HEK293 (cell line): ENCODE measurements around the gene MLH1.

Experiments
- CTCF ChIA-PET: fragments of 350-600 bp; formaldehyde crosslinking; extraction: SDS; loops from one replicate; lab custom pipeline; 2021; ENCODE audit warnings: antibody characterized with exemption; lab: Yijun Ruan, JAX
- POLR2A ChIA-PET: fragments of 300-600 bp; formaldehyde crosslinking; extraction: SDS; loops from one replicate; lab custom pipeline; 2020; ENCODE audit warnings: antibody characterized with exemption, inconsistent platforms; lab: Yijun Ruan, JAX
- H3K27ac ChIP-seq: fragments of 200-500 bp; sonication (Bioruptor generic); 2 replicates; pipeline ENCODE4 v1.5.1; 2014; ENCODE audit warnings: low read depth, low read length, control low read depth, inconsistent platforms; ENCODE audit errors: extremely low read depth
- H3K36me3 ChIP-seq, 2 experiments: fragments of 200-500 bp in 1 of 2; sonication (Bioruptor generic) in 1 of 2; 1 replicate in 1 of 2; 2 replicates in 1 of 2; pipeline ENCODE4 v1.5.1; 2014 to 2017; ENCODE audit warnings: inconsistent platforms in 2 of 2, low read length in 2 of 2; ENCODE audit not compliant: control insufficient read depth in 2 of 2, insufficient read depth in 1 of 2
- H3K4me1 ChIP-seq: fragments of 200-500 bp; sonication (Bioruptor generic); 2 replicates; pipeline ENCODE4 v1.5.1; 2014; ENCODE audit warnings: mild to moderate bottlenecking, low read length, inconsistent platforms; ENCODE audit not compliant: control insufficient read depth, insufficient read depth
- H3K4me3 ChIP-seq: 2 replicates; pipeline ENCODE4 v1.5.1; 2011; ENCODE audit warnings: low read depth, mild to moderate bottlenecking, control low read depth, low read length, moderate library complexity
- H3K9me3 ChIP-seq: fragments of 200-500 bp; sonication (Bioruptor generic); 2 replicates; pipeline ENCODE4 v1.5.1; 2014; ENCODE audit warnings: low read depth, low read length, inconsistent platforms; ENCODE audit not compliant: control insufficient read depth, insufficient read depth
- HOXA7 ChIP-seq: sonication (generic); formaldehyde crosslinking; IDR thresholded peaks from 2 replicates; pipeline ENCODE4 v1.8.1; 2022; ENCODE audit warnings: missing genetic modification reagents, borderline replicate concordance
- KLF10 ChIP-seq: fragments of 450-650 bp; IDR thresholded peaks from 2 replicates; pipeline ENCODE4 v1.5.1; 2018; ENCODE audit warnings: missing biosample characterization, mild to moderate bottlenecking, missing genetic modification characterization
- KLF7 ChIP-seq: fragments of 450-650 bp; formaldehyde crosslinking; IDR thresholded peaks from 2 replicates; pipeline ENCODE4 v1.5.1; 2016; ENCODE audit warnings: missing biosample characterization, missing genetic modification characterization, borderline replicate concordance
- WT1 ChIP-seq: fragments of 450-650 bp; formaldehyde crosslinking; IDR thresholded peaks from 2 replicates; pipeline ENCODE4 v1.5.1; 2016; ENCODE audit warnings: missing biosample characterization, missing genetic modification characterization
- ZNF114 ChIP-seq: fragments of 450-650 bp; formaldehyde crosslinking; IDR thresholded peaks from 2 replicates; pipeline ENCODE4 v1.5.0; 2017; ENCODE audit warnings: missing biosample characterization, missing genetic modification characterization
- ZNF202 ChIP-seq: fragments of 450-650 bp; formaldehyde crosslinking; IDR thresholded peaks from 2 replicates; pipeline ENCODE4 v1.5.1; 2016; ENCODE audit warnings: missing biosample characterization, missing genetic modification characterization, borderline replicate concordance
- ZNF221 ChIP-seq: fragments of 450-650 bp; formaldehyde crosslinking; IDR thresholded peaks from 2 replicates; pipeline ENCODE4 v1.5.1; 2017; ENCODE audit warnings: missing biosample characterization, missing genetic modification characterization, borderline replicate concordance
- ZNF366 ChIP-seq: fragments of 450-650 bp; formaldehyde crosslinking; conservative IDR thresholded peaks from 2 replicates; pipeline ENCODE4 v1.5.1; 2016; ENCODE audit warnings: missing biosample characterization, missing genetic modification characterization
- ZNF404 ChIP-seq: fragments of 450-650 bp; formaldehyde crosslinking; IDR thresholded peaks from 2 replicates; pipeline ENCODE4 v1.5.1; 2017; ENCODE audit warnings: missing biosample characterization, missing genetic modification characterization
- ZNF433 ChIP-seq: fragments of 450-650 bp; formaldehyde crosslinking; IDR thresholded peaks from 2 replicates; pipeline ENCODE4 v1.5.1; 2016; ENCODE audit warnings: missing biosample characterization, missing genetic modification characterization, low read depth
- ZNF473 ChIP-seq: fragments of 450-650 bp; formaldehyde crosslinking; IDR thresholded peaks from 2 replicates; pipeline ENCODE4 v1.5.1; 2017; ENCODE audit warnings: missing biosample characterization, missing genetic modification characterization
- ZNF48 ChIP-seq: fragments of 450-650 bp; formaldehyde crosslinking; IDR thresholded peaks from 2 replicates; pipeline ENCODE4 v1.5.1; 2016; ENCODE audit warnings: missing biosample characterization, missing genetic modification characterization
- ZNF521 ChIP-seq: fragments of 450-650 bp; formaldehyde crosslinking; IDR thresholded peaks from 2 replicates; pipeline ENCODE4 v1.5.1; 2017; ENCODE audit warnings: missing biosample characterization, mild to moderate bottlenecking, missing genetic modification characterization
- ZNF610 ChIP-seq: fragments of 450-650 bp; formaldehyde crosslinking; IDR thresholded peaks from 2 replicates; pipeline ENCODE4 v1.5.1; 2016; ENCODE audit warnings: missing biosample characterization, missing genetic modification characterization, borderline replicate concordance
- ZNF623 ChIP-seq: fragments of 450-650 bp; formaldehyde crosslinking; IDR thresholded peaks from 2 replicates; pipeline ENCODE4 v1.5.1; 2016; ENCODE audit warnings: missing biosample characterization, missing genetic modification characterization
- ZNF660 ChIP-seq: fragments of 450-650 bp; IDR thresholded peaks from 2 replicates; pipeline ENCODE4 v1.5.1; 2018; ENCODE audit warnings: missing biosample characterization, mild to moderate bottlenecking, missing genetic modification characterization
- ZNF792 ChIP-seq: fragments of 450-650 bp; formaldehyde crosslinking; IDR thresholded peaks from 2 replicates; pipeline ENCODE4 v1.5.1; 2016; ENCODE audit warnings: missing biosample characterization, missing genetic modification characterization
- TF ChIP-seq, protein P1 (sequence below): fragments of 450-650 bp; formaldehyde crosslinking; IDR thresholded peaks from 2 replicates; pipeline ENCODE4 v1.5.1; 2016; ENCODE audit warnings: missing biosample characterization, missing genetic modification characterization
- TF ChIP-seq, protein P2 (sequence below): fragments of 450-650 bp; formaldehyde crosslinking; IDR thresholded peaks from 2 replicates; pipeline ENCODE4 v1.5.1; 2017; ENCODE audit warnings: missing biosample characterization, missing genetic modification characterization
- TF ChIP-seq, protein P3 (sequence below): fragments of 450-650 bp; formaldehyde crosslinking; IDR thresholded peaks from 2 replicates; pipeline ENCODE4 v1.5.1; 2017; ENCODE audit warnings: missing biosample characterization, missing genetic modification characterization
- TF ChIP-seq, protein P4 (sequence below): fragments of 450-650 bp; formaldehyde crosslinking; IDR thresholded peaks from 2 replicates; pipeline ENCODE4 v1.5.1; 2016; ENCODE audit warnings: missing biosample characterization, missing genetic modification characterization
- TF ChIP-seq, protein P5 (sequence below): fragments of 450-650 bp; formaldehyde crosslinking; IDR thresholded peaks from 2 replicates; pipeline ENCODE4 v1.5.1; 2016; ENCODE audit warnings: missing biosample characterization, missing genetic modification characterization
- TF ChIP-seq, protein P6 (sequence below): fragments of 450-650 bp; formaldehyde crosslinking; IDR thresholded peaks from 2 replicates; pipeline ENCODE4 v1.5.1; 2016; ENCODE audit warnings: missing biosample characterization, missing genetic modification characterization

MLH1 gene

DNA sequence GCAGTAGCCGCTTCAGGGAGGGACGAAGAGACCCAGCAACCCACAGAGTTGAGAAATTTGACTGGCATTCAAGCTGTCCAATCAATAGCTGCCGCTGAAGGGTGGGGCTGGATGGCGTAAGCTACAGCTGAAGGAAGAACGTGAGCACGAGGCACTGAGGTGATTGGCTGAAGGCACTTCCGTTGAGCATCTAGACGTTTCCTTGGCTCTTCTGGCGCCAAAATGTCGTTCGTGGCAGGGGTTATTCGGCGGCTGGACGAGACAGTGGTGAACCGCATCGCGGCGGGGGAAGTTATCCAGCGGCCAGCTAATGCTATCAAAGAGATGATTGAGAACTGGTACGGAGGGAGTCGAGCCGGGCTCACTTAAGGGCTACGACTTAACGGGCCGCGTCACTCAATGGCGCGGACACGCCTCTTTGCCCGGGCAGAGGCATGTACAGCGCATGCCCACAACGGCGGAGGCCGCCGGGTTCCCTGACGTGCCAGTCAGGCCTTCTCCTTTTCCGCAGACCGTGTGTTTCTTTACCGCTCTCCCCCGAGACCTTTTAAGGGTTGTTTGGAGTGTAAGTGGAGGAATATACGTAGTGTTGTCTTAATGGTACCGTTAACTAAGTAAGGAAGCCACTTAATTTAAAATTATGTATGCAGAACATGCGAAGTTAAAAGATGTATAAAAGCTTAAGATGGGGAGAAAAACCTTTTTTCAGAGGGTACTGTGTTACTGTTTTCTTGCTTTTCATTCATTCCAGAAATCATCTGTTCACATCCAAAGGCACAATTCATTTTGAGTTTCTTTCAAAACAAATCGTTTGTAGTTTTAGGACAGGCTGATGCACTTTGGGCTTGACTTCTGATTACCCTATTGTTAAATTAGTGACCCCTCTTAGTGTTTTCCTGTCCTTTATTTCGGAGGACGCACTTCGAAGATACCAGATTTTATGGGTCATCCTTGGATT, at the start of gene MLH1:
TSS of gene MLH1 (plus strand) at position 193 of the 958 bp plus-strand sequence. CDS start at position 223, 30 bp downstream.
- no peaks in the 10 kb centered on the region for H3K4me1 ChIP-seq
- TF ChIP-seq ZNF660 (tag by site-specific recombination) (peak; percentile 31; the same call in 1 of the 2 replicates), KLF7 (peak; percentile 96), ZNF221 (tag by site-specific recombination) (no peak), ZNF114 (no peak), ZNF202 (no peak), WT1 (tag by site-specific recombination) (no peak), ZNF48 (no peak), ZNF792 (tag by site-specific recombination) (no peak), ZNF623 (tag by site-specific recombination) (no peak), HOXA7 (CRISPR knock-in tag) (no peak), ZNF521 (tag by site-specific recombination) (no peak), ZNF404 (tag by site-specific recombination) (no peak), ZNF433 (tag by site-specific recombination) (no peak), ZNF473 (tag by site-specific recombination) (no peak), ZNF610 (tag by site-specific recombination) (no peak), ZNF366 (no peak), KLF10 (tag by site-specific recombination) (peak; percentile 98)
- TF ChIP-seq, protein P1, sequence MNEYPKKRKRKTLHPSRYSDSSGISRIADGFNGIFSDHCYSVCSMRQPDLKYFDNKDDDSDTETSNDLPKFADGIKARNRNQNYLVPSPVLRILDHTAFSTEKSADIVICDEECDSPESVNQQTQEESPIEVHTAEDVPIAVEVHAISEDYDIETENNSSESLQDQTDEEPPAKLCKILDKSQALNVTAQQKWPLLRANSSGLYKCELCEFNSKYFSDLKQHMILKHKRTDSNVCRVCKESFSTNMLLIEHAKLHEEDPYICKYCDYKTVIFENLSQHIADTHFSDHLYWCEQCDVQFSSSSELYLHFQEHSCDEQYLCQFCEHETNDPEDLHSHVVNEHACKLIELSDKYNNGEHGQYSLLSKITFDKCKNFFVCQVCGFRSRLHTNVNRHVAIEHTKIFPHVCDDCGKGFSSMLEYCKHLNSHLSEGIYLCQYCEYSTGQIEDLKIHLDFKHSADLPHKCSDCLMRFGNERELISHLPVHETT (tag by site-specific recombination): no peak
- TF ChIP-seq, protein P2, sequence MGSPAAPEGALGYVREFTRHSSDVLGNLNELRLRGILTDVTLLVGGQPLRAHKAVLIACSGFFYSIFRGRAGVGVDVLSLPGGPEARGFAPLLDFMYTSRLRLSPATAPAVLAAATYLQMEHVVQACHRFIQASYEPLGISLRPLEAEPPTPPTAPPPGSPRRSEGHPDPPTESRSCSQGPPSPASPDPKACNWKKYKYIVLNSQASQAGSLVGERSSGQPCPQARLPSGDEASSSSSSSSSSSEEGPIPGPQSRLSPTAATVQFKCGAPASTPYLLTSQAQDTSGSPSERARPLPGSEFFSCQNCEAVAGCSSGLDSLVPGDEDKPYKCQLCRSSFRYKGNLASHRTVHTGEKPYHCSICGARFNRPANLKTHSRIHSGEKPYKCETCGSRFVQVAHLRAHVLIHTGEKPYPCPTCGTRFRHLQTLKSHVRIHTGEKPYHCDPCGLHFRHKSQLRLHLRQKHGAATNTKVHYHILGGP (tag by site-specific recombination): no peak
- TF ChIP-seq, protein P3, sequence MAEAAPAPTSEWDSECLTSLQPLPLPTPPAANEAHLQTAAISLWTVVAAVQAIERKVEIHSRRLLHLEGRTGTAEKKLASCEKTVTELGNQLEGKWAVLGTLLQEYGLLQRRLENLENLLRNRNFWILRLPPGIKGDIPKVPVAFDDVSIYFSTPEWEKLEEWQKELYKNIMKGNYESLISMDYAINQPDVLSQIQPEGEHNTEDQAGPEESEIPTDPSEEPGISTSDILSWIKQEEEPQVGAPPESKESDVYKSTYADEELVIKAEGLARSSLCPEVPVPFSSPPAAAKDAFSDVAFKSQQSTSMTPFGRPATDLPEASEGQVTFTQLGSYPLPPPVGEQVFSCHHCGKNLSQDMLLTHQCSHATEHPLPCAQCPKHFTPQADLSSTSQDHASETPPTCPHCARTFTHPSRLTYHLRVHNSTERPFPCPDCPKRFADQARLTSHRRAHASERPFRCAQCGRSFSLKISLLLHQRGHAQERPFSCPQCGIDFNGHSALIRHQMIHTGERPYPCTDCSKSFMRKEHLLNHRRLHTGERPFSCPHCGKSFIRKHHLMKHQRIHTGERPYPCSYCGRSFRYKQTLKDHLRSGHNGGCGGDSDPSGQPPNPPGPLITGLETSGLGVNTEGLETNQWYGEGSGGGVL: no peak
- TF ChIP-seq, protein P4, sequence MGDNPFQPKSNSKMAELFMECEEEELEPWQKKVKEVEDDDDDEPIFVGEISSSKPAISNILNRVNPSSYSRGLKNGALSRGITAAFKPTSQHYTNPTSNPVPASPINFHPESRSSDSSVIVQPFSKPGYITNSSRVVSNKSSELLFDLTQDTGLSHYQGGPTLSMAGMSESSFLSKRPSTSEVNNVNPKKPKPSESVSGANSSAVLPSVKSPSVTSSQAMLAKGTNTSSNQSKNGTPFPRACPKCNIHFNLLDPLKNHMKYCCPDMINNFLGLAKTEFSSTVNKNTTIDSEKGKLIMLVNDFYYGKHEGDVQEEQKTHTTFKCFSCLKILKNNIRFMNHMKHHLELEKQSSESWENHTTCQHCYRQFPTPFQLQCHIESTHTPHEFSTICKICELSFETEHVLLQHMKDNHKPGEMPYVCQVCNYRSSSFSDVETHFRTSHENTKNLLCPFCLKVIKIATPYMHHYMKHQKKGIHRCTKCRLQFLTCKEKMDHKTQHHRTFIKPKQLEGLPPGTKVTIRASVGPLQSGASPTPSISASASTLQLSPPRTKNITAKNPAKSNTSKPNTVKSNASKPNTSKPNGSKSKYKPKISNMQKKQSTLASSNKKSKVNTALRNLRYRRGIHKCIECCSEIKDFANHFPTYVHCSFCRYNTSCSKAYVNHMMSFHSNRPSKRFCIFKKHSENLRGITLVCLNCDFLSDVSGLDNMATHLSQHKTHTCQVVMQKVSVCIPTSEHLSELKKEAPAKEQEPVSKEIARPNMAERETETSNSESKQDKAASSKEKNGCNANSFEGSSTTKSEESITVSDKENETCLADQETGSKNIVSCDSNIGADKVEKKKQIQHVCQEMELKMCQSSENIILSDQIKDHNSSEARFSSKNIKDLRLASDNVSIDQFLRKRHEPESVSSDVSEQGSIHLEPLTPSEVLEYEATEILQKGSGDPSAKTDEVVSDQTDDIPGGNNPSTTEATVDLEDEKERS (tag by site-specific recombination): no peak
- TF ChIP-seq, protein P5, sequence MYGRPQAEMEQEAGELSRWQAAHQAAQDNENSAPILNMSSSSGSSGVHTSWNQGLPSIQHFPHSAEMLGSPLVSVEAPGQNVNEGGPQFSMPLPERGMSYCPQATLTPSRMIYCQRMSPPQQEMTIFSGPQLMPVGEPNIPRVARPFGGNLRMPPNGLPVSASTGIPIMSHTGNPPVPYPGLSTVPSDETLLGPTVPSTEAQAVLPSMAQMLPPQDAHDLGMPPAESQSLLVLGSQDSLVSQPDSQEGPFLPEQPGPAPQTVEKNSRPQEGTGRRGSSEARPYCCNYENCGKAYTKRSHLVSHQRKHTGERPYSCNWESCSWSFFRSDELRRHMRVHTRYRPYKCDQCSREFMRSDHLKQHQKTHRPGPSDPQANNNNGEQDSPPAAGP (tag by site-specific recombination): peak; percentile 82; the same call in 1 of the 2 replicates
- TF ChIP-seq, protein P6, sequence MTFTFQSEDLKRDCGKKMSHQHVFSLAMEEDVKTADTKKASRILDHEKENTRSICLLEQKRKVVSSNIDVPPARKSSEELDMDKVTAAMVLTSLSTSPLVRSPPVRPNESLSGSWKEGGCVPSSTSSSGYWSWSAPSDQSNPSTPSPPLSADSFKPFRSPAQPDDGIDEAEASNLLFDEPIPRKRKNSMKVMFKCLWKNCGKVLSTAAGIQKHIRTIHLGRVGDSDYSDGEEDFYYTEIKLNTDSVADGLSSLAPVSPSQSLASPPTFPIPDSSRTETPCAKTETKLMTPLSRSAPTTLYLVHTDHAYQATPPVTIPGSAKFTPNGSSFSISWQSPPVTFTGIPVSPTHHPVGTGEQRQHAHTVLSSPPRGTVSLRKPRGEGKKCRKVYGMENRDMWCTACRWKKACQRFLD (tag by site-specific recombination): no peak

More for the DNA sequence above, at the start of gene MLH1:
- peak within 1 kb of the TSS; percentile 82 for H3K27ac ChIP-seq
- CTCF ChIA-PET: interaction anchor here (0.7 to 1.4 kb wide), 3 partner anchors 12 to 764 kb away, joined by 3 read pairs; no protein-coding TSS in a partner anchor
- peak within 1 kb of the TSS; percentile 87 for H3K4me3 ChIP-seq
- H3K9me3 ChIP-seq: no peaks in the 10 kb centered on the region
- POLR2A ChIA-PET: interaction anchor here (0.5 to 2.5 kb wide), 12 partner anchors 11 to 1185 kb away, joined by 3 to 10 read pairs (median 4); partner anchors contain the start of gene LRRFIP2
- peaks cover 5 to 72% of the 10 kb centered on the region in 2 experiments; a peak in 2 of 3 replicates for H3K36me3 ChIP-seq
